Measurements from ENCODE around the gene OVCA2.

Gene OVCA2

DNA sequence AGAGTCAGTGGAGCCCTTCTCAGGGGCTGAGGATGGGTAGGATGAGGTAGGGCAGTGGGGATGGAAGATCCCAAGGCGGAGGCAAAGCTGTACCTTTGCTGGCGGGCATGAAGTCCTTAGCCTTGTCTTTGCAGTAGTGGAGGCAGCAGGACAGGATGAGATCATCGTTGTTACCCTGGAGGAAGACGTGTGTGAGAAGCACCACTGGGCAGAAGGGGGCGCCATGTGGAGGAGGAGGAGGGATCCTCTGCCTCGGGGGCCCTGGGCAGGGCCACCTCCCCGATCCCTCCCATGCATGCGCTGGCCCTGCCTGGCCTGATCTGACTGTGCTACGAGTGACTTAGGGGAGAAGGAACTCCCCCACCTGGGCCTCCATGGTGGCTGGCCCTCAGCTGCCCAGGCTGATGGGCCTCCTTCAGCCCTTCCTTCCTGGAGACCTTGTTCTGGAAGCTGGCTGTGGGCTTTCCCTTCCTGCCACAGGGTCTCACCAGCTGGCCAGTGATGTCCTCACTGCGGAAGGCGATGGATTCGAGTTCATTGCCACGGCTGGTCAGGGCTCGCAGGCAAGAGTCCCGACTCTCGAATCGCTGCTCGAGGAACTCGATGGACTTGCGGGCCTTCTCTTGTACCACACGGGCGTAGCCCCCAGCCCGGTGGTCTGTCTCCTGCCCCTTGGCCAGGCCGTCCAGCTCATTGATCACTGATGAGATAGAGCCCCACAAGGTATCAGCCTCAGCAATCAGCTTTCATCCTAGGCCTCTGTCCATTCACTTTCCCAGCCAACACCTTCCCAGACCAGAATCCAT, 23.4 kb downstream of the OVCA2 start:
- DNase-seq (ENCODE audit: low read depth, low spot score), result no peak

GRCh38 chr17:2065949-2066400, 24.2 kb downstream of the OVCA2 start:
- DNase-seq (ENCODE audit: low read depth, low spot score), result no peak

- no peak for DNase-seq (ENCODE audit: low read depth, low spot score)
Observed at GRCh38 chr17:2067048-2067561, 25.3 kb downstream of the OVCA2 start.

GRCh38 chr17:2067608-2068024, 25.8 kb downstream of the OVCA2 start:
- no peak for DNase-seq (ENCODE audit: low read depth, low spot score)

DNA sequence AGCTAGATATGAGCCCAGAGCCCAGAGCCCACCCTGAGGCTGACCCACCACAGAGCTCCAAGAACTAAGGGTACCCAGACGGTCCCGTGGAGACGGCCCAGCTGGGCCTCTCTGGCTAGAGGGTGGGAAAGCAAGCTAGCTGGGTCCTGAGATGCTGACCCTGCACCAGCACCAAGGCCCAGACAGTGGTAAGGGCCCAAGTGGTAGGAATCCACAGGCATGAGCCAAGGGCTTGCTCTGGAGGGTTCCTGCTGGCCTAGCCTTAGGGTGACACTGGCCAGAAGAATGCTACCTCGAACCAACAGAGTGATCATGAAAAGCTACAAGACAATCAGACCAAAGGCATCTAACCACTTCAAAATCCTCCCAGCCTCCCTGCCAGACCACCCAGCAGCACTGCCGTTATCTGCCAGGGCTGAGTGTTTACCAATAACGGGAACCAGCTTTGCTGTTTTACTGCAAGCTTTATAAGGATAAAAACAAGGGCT, 26.3 kb downstream of the OVCA2 start:
- DNase-seq (ENCODE audit: low read depth, low spot score), result no peak

DNA sequence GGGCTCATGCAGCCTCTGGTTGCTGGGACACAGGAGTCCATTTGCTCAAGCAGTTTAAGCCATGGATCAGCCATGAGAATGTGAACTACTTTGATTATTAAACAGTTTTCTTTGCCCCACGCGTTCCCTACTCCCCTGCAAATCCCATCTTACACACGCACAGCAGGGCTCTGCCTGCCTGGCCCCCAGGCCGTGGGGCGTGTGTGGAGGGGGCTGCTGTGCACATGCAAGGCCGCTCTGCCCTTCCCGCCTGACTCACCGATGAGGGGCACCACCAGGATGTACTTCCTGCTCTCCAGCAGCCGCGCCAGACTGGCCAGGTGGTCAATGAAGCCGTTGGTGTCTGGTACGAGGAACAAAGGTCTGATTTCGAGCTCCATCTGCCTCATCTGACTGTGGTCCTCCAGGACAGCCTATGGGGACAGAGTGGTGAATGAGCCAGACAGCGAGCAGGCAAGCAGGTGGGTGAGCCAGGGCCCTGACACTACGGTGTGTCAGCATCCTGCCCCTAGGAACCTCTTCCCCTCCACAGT, 26.8 kb downstream of the OVCA2 start:
- no peak for DNase-seq (ENCODE audit: low read depth, low spot score)

- no peak for DNase-seq (ENCODE audit: low read depth, low spot score)
Observed at GRCh38 chr17:2070241-2071023, 28.6 kb downstream of the OVCA2 start.

DNA sequence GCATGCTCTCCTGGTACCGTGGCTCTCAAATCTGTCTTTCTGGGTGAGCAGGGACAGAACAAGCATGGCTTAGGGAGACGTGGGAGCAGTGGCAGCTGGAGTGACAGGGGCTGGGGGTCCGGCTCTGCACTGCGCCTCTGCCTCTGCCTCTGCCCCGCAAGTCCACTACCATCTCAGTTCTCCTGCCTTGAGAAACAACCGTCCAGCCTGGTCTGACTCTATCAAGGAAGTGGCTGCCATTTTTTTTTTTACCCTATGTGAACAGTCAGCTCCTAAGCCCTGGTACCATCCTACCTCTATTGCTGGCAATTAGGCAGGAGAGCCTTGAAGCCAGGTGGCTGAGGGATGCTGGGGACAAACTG, 29.2 kb downstream of the OVCA2 start:
- DNase-seq (ENCODE audit: low read depth, low spot score), result no peak

DNA sequence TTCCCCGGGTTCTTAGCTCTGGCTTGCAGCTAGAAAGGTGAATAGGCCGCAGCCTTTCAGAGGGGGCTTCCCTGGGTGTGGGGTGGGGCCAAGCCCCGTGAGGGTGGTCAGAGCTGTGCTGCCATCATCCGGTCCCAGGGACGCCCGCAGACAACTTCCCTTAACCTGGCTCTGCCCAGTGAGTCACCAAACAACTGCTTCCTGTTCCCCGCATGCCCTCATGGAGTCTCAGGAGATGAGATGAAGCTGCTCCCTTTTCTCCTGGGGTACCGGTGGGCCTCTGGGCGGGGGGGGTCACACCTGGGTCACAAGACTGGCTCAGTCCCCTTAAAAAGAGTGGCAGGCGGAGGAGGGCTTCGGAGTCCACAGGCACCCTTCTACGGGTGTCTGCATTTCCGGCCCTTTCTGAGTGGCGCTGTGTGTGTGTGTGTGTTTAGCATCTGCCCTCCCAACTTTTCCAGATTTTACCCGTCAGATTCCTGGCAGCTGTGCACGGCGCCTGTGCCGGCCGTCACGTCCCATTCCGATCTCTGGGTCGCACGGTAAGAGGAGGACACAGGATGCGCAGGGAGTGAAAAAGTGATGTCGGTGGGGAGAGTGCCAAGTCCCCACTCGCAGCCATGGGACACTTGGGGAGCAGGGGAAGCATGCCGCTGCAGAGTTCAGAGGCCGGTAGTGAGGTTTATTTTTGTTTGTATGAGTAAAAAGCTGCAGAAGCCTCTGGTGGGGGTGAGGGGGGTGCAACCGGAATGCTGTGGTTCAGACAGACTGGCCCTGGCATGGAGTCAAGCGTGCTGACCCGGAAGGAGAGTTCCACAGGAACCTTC, 29.8 kb downstream of the OVCA2 start:
- no peak for DNase-seq (ENCODE audit: low read depth, low spot score)

DNA sequence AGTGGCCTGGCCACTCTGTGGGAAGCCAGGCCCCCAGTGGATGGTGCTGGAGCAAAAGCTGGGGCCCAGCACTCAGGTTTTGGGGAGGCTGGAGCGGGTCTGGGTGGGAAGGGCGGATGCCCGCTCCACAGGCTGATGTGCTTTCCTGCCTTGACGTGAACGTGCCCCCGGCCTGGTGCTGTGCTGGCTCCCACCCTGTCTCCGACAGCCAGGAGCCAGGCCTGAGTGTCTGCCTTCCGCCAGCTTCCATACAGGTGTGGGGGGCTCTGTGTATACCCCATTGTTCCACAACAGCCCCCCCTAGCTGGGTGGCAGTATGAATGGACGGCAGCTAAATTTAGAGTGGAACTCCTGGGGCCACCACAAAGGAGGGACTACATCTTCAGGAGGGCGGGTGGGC, 33.1 kb downstream of the OVCA2 start:
- no peak for DNase-seq (ENCODE audit: low read depth, low spot score)

DNA sequence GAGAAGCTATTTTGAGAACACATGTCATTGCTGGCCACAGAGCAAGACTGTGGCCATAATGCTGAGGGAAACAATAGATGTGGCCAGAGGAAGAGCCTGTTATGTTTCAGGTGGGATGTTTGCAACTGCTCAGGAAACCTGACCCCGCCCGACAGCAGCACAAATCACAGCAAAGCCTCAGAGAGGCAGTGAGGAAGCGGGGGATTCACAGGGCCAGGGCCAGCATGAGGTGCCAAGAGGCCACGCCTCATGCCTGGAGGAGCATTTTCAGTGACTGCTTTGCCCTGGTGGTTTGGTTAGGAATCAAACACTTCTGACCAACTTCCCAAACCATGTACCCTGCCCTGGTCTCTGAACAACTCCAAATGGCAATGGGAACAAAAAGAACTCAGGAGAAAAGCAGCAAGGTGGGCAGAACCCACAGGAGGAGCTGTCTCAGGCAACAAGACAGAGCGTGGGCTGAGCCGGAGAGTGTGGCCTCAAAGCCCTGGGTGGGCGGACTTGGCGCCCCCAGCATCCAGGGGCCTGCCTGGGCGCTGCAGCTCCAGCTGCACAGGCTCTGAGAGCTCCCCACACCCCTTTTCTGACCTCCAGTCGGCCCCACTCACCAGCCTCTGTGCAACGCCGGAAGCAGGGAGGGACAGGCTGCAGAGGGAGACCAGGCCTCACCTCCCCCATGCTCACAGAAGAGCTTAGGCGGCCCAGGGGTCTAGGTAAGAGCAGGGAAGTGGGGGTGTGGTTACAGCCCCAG, 33.7 kb downstream of the OVCA2 start:
- no peak for DNase-seq (ENCODE audit: low read depth, low spot score)

- DNase-seq (ENCODE audit: low read depth, low spot score), result no peak
Observed at GRCh38 chr17:2076087-2076984, 34.5 kb downstream of the OVCA2 start.

- DNase-seq (ENCODE audit: low read depth, low spot score), result no peak
Observed at GRCh38 chr17:2077040-2077439, 35.2 kb downstream of the OVCA2 start.

GRCh38 chr17:2081564-2081963, 39.7 kb downstream of the OVCA2 start:
- no peak for DNase-seq (ENCODE audit: low read depth, low spot score)

GRCh38 chr17:2082003-2082781, 40.4 kb downstream of the OVCA2 start:
- no peak for DNase-seq (ENCODE audit: low read depth, low spot score)

GRCh38 chr17:2083613-2084035, 41.8 kb downstream of the OVCA2 start:
- DNase-seq (ENCODE audit: low read depth, low spot score), result no peak

DNA sequence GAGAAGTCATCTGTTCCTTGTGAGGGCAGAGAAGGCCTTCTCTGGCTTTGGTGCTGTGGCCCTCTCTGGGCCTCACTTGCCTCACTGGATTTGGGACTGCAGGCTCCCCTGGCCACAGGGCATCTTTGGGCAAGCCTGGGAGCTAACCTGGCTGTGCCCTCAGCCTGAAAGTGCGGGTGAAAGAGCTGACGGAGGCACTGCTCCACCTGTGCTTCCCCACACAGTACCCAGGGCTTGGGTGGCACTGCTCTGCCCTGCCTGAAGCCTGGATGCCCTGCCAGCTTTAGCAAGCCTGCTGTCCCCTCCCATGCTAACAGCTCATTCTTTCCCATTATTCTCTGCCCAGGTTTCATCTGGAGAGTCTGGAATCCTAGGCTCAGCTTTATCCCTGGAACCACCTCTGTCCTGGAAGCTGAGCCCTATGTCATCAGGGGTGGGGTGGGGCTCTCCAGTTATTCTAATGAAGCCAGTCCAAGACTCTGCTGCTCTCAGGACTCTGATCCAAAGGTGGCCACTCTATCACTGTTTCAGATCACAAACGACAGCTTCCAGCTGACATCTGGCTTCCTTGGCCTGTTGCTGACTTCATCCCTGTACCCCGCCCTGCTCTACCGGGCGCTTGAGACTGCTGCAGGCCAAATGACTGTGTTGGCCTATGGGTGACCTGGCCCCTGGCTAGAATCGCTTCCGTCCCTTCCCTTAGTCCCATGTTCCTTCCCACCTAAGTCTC, 42.4 kb downstream of the OVCA2 start:
- DNase-seq (ENCODE audit: low read depth, low spot score), result no peak

Measured in activated naive CD8-positive, alpha-beta T cell treated with anti-CD3 and anti-CD28 coated beads, Interleukin-2, amount 50 U/mL, for 16 hours (primary cell).